ENCODE measurements around the gene KCNJ2.

KCNJ2 gene

DNA sequence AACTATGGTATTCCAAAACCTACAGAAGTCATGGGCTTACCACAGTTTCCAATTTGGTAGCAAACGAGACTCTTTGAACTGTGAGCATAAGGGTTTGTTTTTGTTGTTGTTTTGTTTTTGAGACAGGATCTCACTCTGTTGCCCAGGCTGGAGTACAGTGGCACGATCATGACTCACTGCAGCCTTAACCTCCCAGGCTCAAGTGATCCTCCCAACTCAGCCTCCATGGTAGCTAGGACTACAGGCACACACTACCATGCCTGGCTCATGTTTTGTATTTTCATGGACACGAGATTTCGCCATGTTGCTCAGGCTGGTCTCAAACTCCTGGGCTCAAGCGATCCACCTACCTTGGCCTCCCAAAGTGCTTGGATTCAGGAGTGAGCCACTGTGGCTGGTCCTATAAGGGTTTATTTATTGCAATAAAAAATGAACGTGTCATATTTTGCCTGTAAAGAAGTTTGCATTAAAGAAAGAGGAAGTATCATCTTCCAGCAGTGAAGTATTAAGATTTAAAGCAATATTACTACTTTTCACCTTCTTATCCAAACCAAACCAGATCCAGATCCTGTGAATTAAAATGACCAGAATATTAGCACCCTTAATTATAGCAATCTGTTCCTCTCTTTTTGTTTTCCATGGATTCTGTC is 37.2 kb downstream of the KCNJ2 start:
- DNase-seq = no peak

DNA sequence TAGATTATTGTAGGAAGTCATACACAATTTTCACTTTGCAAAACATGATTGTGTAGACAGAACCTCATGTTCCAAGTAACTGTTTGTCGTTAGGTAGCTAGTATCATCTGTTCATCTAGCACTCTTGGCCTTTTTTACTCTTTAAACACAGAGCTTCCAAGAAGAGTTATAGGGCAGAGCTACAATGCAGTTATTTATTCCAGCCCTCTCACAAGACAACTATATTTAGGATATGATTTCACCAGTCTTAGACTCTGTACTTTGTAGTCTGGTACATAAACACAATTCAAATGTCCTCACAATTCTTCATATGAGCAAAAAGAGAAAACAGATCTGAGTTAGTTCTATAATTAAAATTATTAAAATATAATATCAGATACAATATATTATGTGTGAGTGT is 37.9 kb downstream of the KCNJ2 start:
- no peak for DNase-seq

DNA sequence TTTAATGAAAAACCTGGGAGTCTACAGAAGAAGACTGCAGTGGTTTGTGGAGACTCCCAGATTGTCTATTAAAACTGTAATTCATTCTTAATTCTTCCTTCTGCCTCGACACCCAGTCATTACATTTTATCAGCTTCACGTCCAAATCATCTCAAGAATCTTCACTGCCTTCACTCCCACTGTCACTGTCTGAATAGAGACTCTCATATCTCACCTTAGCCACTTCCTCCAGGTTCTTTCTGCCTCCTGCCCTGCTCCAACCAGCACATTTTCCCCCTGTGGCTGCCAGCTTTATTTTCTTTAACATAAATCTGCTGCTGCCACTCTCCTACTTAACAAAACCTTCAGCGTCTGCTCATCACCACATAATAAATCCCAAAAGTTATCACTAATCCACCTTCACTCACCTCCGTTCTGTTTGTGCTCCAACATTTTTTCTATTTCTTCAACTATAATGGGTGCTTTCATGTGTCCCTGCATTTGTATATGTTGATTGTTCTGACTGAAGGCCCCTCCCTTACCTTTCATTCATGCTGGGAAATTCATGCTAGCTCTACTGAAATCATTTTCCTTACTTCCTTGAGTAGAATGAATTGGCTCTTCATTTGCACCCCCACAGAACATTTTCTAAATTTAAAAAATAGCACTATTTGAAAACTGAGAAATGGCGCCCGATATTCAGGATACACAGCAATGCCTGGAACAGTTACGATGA is 38.9 kb downstream of the KCNJ2 start:
- peak; percentile 19 for DNase-seq

DNA sequence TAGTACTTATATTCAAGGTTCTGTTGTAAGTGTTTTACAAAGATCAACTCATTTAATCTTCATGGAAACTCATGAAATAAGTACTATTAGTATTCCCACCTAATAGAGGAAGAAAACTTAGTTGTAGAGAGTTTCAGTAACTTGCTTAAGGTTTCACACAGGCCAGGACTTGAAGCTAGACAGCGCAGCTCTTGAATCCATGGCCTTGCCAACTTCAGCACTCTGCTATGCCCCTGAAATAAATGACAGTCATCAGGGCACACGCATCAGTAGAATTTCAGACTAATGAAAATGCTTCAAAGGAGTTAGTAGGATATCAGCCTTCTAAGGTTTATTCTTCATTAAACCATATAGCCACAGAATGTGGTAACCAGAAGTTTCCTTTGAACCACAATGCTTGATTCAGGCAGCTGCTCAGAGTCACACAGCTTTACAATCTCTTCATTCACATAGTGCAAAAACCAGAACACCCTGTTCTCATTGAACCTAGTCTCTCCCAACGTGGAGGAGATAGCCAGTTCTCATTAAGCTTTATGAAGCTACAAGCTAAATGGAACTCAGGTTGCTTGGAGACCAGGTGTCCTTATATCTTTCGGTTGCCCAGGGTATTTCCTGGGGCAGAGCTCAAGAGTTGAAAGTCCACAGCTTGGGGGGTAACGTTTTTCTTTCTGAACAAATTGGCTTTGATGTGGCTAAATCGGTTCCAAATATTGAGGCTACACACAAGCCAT is 39.7 kb downstream of the KCNJ2 start:
- no peak for DNase-seq

DNA sequence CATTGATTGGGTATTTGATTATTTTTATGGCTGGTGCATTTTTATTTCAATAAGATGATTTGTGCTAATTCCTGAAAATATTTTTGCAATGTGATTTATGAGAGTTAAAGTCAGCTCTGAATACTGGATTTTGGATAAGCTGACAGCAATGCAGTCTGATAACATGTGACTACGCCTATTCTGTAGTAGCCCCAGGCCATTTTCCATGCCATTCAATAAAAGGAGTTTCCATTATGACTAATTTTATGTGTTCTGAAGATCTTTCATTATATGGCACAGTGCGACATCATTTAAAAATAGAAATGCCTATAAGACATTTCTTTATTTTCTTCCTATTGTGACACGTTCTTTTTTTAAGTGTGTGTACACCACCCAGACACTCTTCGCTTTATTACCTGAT is 46.3 kb downstream of the KCNJ2 start:
- DNase-seq = no peak

DNA sequence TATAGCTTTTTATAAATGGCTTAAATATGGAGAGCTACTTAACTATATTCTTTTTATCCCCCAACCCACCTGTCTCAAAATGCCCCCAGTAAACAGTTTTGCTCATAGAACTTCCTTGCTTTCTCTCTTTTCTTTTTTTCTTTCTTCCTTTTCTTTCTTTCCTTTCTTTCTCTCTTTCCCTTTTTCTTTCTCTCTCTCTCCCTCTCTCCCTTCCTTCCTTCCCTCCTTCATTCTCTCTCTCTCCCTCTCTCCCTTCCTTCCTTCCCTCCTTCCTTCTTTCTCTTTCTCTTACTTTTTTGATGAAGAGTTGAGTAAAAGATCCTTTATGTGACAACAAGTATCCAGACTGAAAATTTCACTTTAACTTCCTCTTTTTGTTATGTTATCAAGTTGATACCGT is 48.2 kb downstream of the KCNJ2 start:
- no peak for DNase-seq

DNA sequence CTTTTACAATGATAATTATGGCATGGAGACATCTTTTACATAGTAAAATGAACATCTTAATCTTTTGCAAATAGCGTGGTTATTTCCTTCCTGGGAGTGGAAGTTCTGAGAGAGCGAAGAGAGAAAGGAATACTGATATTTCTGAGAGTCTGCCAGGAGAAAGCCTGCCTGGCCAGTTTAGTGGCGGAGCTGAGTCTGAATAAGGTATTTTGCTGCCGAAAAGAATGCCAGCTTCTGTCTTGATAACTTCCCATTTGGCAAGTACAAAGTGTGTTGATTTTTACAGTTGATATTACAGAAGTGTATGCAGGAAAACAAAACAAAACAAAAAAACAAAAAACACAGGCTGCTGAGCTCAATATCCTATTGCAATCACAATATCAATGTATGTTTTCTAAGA is 55.9 kb downstream of the KCNJ2 start:
- no peak for DNase-seq

Data from activated CD4-positive, alpha-beta T cell treated with anti-CD3 and anti-CD28 coated beads, Interleukin-10, Interleukin-2, amounts not matched to agents 100 ng/mL and 50 ng/mL, durations not matched to agents 16 hours and 8 hours (primary cell).